ENCODE measurements around the gene POLD2. TPM values are rescaled to one million over a fixed set of nuclear protein-coding genes. Genes with fewer than 3 reads are reported as not detected.
A peak's percentile ranks its signal among the peaks of the same experiment; 100 is the strongest.

The POLD2 gene
- total and polyA plus RNA-seq, 2 of the 4 experiments (the other 2 are of a cell fraction) = 142 to 163 TPM

- CTCF ChIA-PET = no interaction called here
- dilution Hi-C loops (cut with HindIII; ENCODE audit: low sequenced_read_pairs, unreplicated experiment) = no loop called here
- H3K9me1 ChIP-seq (ENCODE audit: insufficient read depth, low read length) = peaks cover 22% of the 10 kb centered on the region
Observed at GRCh38 chr7:44099669-44100068, 23.7 kb downstream of the POLD2 start.

More at GRCh38 chr7:44099669-44100068, 23.7 kb downstream of the POLD2 start:
- no peak for TF ChIP-seq POLR2A (IDR thresholded peaks at IDR 0.05; ENCODE audit: low read depth, low read length)
- no peak for TF ChIP-seq ELK1 (IDR thresholded peaks at IDR 0.05; ENCODE audit: borderline replicate concordance, low read depth, low read length)
- TF ChIP-seq FOS (IDR thresholded peaks at IDR 0.05; ENCODE audit: low read depth, low read length) = no peak
- TF ChIP-seq MAFK (IDR thresholded peaks at IDR 0.05; ENCODE audit: low read depth, low read length) = no peak
- TF ChIP-seq SMC3 (IDR thresholded peaks at IDR 0.05; ENCODE audit: low read depth, low read length) = no peak
- TF ChIP-seq MAZ (IDR thresholded peaks at IDR 0.05; ENCODE audit: borderline replicate concordance, low read depth, low read length) = no peak
- TF ChIP-seq CHD1 (IDR thresholded peaks at IDR 0.05; ENCODE audit: low read depth, low read length) = no peak
- no peak for TF ChIP-seq CTCF (conservative IDR thresholded peaks at IDR 0.05; ENCODE audit: low read depth, low read length)
- TF ChIP-seq RAD21 (IDR thresholded peaks at IDR 0.05; ENCODE audit: low read length) = no peak
- TF ChIP-seq BHLHE40 (IDR thresholded peaks at IDR 0.05; ENCODE audit: low read depth, low read length) = no peak
- no peak for TF ChIP-seq USF2 (IDR thresholded peaks at IDR 0.05; ENCODE audit: low read depth, low read length)
- TF ChIP-seq RFX5 (IDR thresholded peaks at IDR 0.05; ENCODE audit: low read depth, low read length) = no peak
- intact Hi-C loops (cut with micrococcal nuclease) = loop anchor here (2.0 kb wide), 1 partner anchor 17 kb away; the partner anchor contains the start of gene POLM
- H3K18ac ChIP-seq (ENCODE audit: low read depth, low read length) = no peak overlapping the region; the same call in 1 of the 2 replicates
- H2BK5ac ChIP-seq (ENCODE audit: low read depth, low read length, poor library complexity, severe bottlenecking) = no peak overlapping the region
- H3K4me2 ChIP-seq (ENCODE audit: low read depth, low read length) = no peak overlapping the region
- no TSS peak for BruUV-seq (replicated peaks)
- peak overlapping the region; percentile 14; the same call in 1 of the 3 replicates for H2BK15ac ChIP-seq (ENCODE audit: low read depth, low read length)
- no peak for DNase-seq
- H3K4me1 ChIP-seq (ENCODE audit: control insufficient read depth, insufficient read depth, low read length) = peaks cover 22% of the 10 kb centered on the region
- H2AFZ ChIP-seq (replicated peaks; ENCODE audit: low read length, poor library complexity) = peak overlapping the region; percentile 26
- ATAC-seq (ENCODE audit: low read depth) = no peak
- no peak overlapping the region for H3K27ac ChIP-seq (ENCODE audit: insufficient read depth, low read length)
- H3K4me3 ChIP-seq (ENCODE audit: insufficient read depth, low read depth, low read length) = no peak overlapping the region
- in situ Hi-C loops (cut with MboI; ENCODE audit: low sequenced_read_pairs) = no loop called here
- no peak overlapping the region for H2AK5ac ChIP-seq (ENCODE audit: low read depth, low read length)
- POLR2A ChIA-PET (ENCODE audit: unreplicated experiment) = no interaction called here
- no peak overlapping the region for H4K91ac ChIP-seq (ENCODE audit: insufficient read depth, low read depth, low read length)
- peak overlapping the region; percentile 73 to 84; a peak in 3 of 4 replicates for H4K8ac ChIP-seq (ENCODE audit: low read depth in 2 of 2, low read length in 2 of 2)
- WGBS, 2 experiments (ENCODE audit: extremely low coverage in 2 of 2, insufficient read length in 1 of 2) = no CpG with 5 or more reads among the region's 4 CpGs
- no peaks in the 10 kb centered on the region for H3K9me3 ChIP-seq (ENCODE audit: control insufficient read depth, insufficient read depth, low read length)
- H2AK9ac ChIP-seq (replicated peaks; ENCODE audit: low read depth, low read length, poor library complexity) = no peak overlapping the region
- H4K20me1 ChIP-seq (ENCODE audit: insufficient read depth, low read length) = no peaks in the 10 kb centered on the region
- H2BK20ac ChIP-seq (ENCODE audit: low read depth, low read length) = no peak overlapping the region
- H3K79me1 ChIP-seq (ENCODE audit: low read depth in 1 of 2, low read length in 2 of 2) = no peaks in the 10 kb centered on the region
- no peaks in the 10 kb centered on the region for H3K27me3 ChIP-seq (ENCODE audit: control insufficient read depth, insufficient read depth, low read length)
- H3K9ac ChIP-seq (ENCODE audit: low read depth, low read length) = no peak overlapping the region
- H4K5ac ChIP-seq (ENCODE audit: low read depth, low read length) = peak overlapping the region; percentile 24
- H3K14ac ChIP-seq (replicated peaks; ENCODE audit: low read depth, low read length) = no peak overlapping the region
- no peak overlapping the region for H3K23ac ChIP-seq (ENCODE audit: low read depth, low read length)
- H3K4ac ChIP-seq (ENCODE audit: low read depth, low read length) = peak overlapping the region; percentile 44
- H3K36me3 ChIP-seq (ENCODE audit: control insufficient read depth, insufficient read depth, low read length) = no peaks in the 10 kb centered on the region
- no peak overlapping the region; the same call in 1 of the 2 replicates for H3K56ac ChIP-seq (ENCODE audit: extremely low read depth, insufficient read depth, low read length)
- H2BK120ac ChIP-seq (ENCODE audit: low read depth, low read length) = peak overlapping the region; percentile 20; the same call in 1 of the 2 replicates
